ENCODE measurements around the gene NLGN2. TPM values are rescaled to one million over a fixed set of nuclear protein-coding genes. Genes with fewer than 3 reads are reported as not detected.
"Not testable (repeated sequence)": the region's sequence is repeated elsewhere in the genome, so short reads cannot be mapped to it uniquely, and the experiment has no call there.

Gene NLGN2
- polyA plus RNA-seq (ENCODE audit: insufficient read length), result 28.1 TPM
- long read RNA-seq, donor 1, full-length matches to known transcripts, result 4 of 4 reads
- long read RNA-seq, donor 1, partial matches to known transcripts, result 0 of 4 reads
- long read RNA-seq, donor 1, other reads (novel, unspliced or antisense), result 0 of 4 reads
- long read RNA-seq, donor 2, full-length matches to known transcripts, result 2 of 11 reads
- long read RNA-seq, donor 2, partial matches to known transcripts, result 9 of 11 reads
- long read RNA-seq, donor 2, other reads (novel, unspliced or antisense), result 0 of 11 reads
- long read RNA-seq, donor 3, result 0 reads
- long read RNA-seq, donor 4, result 0 reads
- long read RNA-seq, donor 5, full-length matches to known transcripts, result 2 of 2 reads
- long read RNA-seq, donor 5, partial matches to known transcripts, result 0 of 2 reads
- long read RNA-seq, donor 5, other reads (novel, unspliced or antisense), result 0 of 2 reads
- long read RNA-seq, donor 6, full-length matches to known transcripts, result 2 of 2 reads
- long read RNA-seq, donor 6, partial matches to known transcripts, result 0 of 2 reads
- long read RNA-seq, donor 6, other reads (novel, unspliced or antisense), result 0 of 2 reads
- long read RNA-seq, donor 7, full-length matches to known transcripts, result 5 of 10 reads
- long read RNA-seq, donor 7, partial matches to known transcripts, result 0 of 10 reads
- long read RNA-seq, donor 7, other reads (novel, unspliced or antisense), result 5 of 10 reads
- long read RNA-seq, donor 8, full-length matches to known transcripts, result 3 of 19 reads
- long read RNA-seq, donor 8, partial matches to known transcripts, result 16 of 19 reads
- long read RNA-seq, donor 8, other reads (novel, unspliced or antisense), result 0 of 19 reads

DNA sequence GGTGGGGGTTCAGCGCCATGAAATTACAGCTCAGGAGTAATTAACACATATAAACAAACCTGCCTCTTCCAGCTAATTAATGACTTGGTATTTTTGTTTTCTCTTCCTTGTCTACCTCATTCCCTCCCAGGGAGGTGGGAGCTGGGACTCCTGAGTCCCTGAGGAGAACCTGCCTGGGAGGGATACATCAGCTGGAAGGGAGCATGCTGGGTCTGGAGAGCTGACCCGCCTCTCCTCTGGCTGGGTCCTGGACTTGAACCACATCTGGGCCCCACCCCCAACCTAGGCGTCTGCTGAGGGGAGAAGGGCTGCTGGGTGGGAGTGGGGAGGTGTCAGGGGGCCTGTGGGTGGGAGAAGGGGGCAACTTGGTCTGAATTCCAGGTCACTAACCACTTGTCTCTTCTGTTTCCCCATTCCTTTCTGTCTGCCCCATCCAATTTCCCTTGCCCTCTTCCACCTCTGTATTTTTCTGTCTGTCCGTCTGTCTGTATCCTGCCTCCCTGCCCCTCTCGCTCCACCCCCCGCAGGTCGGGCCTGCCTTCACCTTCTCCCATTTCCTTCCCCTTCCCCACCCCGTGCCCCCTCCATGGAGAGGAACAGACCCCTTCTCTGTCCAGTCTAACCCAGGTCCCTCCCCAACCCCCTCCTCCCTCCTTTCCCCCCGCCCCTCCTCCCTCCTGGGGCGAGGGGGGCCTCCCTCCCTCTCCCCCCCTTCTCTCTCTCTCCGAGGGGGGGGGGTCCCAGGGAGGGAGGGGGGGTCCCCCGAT, at the start of gene NLGN2:
Gene NLGN2 (plus strand): TSS at position 361 of the 767 bp plus-strand sequence. CDS start 411 bp downstream, outside the sequence.
- DNase-seq, result no peak

DNA sequence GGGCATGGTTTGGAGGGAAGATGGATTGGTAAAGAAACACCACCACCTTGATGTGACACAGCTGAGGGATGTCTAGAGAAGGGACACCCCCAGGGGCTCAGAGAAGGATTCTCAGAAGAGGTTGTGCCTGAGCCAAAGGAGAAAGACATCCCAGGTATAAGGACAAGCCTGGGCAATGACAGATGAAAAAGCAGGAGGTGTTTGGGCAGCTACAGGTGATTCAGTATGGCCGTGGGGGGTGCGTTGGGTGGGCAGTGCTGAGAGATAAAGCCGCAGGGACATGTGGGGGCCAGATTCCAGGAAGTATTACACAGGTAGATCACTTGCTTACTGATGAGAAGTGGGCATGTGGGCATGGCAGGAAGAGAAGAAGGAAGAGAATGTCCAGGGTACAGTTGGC, 45.7 kb upstream of the NLGN2 start:
- no peak for DNase-seq

DNA sequence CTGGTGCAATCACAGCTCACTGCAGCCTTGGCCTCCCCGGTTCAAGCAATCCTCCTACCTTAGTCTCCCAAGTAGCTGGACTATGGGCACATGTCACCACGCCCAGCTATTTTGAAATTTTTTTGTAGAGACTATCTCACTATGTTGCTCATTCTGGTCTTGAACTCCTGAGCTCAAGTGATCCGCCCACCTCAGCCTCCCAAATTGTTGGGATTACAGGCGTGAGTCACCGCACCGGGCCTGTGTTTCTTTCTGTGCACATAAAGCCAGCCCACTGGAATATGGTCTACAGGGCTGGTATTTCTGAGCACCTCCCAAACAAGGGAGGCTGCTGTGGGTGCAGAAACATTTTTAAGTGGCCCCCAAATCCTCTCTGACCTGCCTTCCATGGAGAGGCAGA, 44.3 kb upstream of the NLGN2 start:
- DNase-seq, result no peak

DNA sequence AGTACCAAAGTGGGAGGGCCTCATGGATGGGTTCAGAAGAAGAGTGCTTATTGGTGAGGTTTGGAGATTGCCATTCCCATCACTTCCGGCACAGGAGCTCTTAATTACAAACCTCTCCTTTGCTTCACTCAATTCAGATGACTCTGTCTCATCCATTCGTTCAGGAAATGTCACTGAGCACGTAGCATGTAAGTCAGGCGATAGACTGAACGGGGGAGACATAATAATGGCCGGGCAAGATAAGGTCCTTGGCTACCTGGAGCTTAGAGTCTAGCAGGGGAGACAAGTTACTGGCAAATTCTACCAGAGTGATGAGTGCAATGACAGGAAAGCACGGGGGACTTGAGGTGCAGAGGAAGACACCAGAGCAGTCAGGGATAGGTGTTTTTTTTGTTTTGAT, 41.7 kb upstream of the NLGN2 start:
- DNase-seq, result not testable (repeated sequence)

DNA sequence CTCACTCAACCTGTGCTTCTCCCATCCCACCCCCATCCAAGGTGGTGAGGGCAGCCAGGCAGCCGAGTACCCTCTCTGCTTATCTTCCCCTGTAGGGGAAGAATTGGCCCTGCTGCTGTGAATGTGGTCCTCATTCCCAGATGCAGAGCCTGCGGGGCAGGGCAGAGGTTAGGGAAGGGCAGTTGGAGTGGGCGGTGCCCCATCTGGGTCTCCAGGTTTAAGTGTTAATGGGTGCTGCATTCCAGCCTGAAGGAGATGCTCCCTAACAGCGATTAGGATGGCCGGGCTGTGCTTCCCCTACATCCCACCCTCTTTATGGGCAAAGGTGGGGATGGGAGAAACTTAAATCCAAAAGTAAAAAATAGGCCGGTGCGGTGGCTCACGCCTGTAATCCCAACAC, 40.6 kb upstream of the NLGN2 start:
- DNase-seq, result no peak

DNA sequence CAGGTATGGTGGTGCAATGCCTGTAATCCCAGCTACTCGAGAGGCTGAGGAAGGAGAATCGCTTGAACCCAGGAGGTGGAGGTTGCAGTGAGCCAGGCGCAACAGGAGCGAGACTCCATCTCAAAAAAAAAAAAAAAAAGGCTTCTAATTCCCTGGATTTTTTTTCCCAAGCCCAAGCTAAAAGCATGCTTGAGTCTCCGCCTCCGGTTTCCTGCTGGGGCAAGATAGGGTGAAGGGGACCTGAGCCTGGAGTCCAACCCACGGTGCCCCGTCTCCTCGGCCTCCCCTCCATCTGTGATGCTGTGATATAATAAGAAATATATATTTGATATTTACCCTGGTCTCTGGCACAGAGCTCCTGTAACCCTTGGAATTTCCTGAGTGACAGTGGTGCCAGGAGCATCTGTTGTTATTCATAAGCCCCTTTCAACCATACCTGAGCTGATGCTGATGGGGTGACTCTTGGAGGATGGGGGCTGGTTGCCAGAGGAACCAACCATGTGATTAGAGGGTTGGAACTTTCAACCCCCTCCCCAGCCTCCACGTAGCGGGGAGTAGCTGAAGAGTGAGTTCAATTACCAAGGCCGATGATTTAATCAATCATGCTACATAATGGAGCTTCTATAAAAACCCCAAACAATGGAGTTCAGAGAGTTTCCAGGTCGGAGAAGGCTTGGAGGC, 39.6 kb upstream of the NLGN2 start:
- DNase-seq, result no peak

DNA sequence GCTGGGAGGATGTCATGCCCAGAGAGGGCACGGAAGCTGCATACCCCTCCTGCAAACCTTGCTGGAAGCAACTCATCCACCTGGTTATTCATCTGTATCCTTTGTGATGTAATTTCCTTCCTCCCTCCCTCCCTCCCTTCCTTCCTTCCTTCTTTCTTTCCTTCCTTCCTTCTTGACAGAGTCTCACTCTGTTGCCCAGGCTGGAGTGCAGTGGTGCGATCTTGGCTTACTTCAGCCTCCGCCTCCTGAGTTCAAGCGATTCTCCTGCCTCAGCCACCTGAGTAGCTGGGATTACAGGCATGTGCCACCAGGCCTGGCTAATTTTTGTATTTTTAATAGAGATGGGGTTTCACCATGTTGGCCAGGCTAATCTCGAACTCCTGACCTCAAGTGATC, 39.0 kb upstream of the NLGN2 start:
- DNase-seq, result not testable (repeated sequence)

DNA sequence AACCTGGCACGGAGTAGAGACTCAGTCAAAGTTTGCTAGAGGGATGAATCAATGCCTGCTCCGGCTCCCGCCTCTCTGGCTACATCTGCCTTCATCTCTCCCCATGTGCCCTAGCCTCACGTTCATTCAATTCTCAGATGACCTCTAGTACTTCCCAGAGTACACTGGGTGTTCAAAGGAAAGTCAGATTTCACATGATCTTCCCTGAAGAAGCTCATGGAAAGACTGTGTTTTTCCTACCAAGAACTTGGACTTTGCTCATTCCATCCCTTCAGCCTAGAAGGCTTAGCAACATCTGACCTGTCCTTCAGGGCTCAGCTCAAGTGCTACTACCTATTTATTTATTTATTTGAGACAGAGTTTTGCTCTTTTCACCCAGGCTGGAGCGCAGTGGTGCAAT, 37.8 kb upstream of the NLGN2 start:
- no peak for DNase-seq

DNA sequence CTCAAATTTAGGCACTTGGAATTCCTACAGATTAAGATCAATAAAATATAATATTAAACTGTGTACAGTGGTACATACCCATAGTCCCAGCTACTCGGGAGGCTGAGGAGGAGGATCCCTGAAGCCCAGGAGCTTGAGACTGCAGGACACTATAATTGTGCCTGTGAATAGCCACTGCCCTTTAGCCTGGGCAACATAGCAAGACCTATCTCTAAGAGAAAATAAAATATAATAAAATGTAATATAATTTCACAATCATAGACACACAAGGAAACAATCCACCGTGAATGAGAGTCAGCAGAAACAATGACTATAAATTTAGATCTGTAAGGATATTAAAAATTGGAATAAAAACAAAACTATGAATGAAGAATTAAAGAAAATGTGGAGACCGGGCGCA, 36.8 kb upstream of the NLGN2 start:
- DNase-seq, result no peak

DNA sequence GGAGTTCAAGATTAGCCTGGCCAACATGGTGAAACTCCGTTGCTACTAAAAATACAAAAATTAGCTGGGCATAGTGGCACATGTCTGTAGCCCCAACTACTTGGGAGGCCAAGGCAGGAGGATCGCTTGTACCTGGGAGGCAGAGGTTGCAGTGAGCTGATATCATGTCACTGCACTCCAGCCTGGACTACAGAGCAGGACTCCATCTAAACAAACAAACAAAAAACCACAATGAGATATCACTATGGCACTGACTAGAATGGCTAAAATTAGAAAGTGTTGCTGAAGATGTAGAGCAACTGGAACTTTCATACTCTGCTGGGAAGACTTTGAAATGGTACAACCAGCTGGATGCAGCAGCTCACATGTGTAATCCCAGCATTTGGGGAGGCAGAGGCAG, 33.3 kb upstream of the NLGN2 start:
- no peak for DNase-seq

DNA sequence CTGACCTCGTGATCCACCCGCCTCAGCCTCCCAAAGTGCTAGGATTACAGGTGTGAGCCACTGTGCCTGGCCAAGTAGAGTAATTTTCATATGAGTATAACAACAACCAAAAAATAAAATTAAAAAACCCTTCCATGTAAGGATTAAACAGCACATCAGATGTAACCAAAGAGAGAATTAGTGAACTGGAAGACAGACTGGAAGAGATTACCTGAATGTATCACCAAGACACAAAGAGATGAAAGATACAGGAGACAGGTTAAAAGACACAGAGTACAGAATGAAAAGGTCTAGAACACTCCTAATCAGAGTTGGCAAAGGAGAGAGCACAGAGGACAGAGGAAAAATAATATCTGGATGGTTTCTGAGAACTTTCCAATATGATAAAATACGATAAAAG, 28.5 kb upstream of the NLGN2 start:
- DNase-seq, result no peak

DNA sequence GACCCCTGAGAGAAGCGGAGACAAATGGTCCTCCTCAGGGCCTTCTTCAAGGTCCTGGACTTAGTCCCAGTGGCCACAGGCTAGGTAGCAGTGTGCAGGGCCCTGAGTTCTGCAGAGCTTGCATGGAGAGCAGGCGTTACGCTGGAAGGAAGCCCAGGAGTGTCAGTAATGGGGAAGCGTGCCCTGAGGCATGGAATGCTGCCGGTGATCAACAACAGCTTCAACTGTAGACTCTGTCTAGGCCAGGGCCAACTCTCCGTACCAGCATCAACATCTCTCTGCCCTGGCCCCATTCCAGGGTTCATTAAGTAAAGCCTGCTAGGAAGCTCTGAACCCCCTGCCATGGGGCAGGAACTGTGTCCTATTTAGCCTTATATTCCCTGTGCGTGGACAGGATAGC, 27.3 kb upstream of the NLGN2 start:
- no peak for DNase-seq

DNA sequence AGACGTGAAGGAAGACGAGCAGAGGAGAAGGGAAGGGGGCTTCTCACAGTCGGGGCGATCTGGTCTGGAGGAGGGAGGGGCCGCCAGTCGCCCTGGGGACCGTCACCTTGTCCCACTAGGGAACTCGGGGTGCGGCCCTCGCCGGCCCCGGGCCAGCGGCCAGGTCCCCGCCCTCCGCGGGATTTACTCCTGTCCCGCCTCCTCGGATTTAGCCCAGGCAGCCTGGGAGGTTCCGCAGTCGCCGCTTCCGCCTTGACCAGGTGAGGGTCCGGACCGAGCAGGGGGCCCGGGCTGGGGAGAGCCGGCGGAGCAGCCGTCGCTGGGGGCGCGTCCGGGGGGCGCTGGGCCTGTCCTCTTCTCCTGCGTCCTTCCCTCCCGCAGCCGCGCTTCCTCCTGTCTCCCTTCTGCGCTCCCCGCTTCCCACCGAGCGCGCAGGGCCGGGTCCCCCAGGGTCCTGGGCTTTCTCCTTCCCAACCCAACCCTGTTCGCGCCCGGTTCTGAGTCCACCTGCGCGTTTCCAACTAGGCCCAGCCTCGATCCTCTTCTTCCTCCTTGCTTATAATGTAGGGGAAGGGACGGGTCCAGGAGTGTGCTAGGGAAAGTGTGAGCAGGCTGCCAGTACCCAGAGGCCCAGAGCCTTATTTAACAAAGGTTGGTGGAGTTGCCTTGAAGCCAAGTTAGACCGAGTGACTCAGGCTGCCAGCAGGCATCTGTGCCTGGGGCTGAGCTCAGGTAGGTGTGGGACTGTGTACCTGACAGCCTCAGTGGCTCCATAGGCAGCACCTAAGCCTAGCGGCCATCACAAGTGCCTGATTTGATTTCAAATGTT, 26.6 kb upstream of the NLGN2 start, which contains the start of gene TNK1:
Gene TNK1 (plus strand): TSS at position 235 of the 829 bp plus-strand sequence. CDS start 1,838 bp downstream, outside the sequence.
- DNase-seq, result peak; percentile 27

DNA sequence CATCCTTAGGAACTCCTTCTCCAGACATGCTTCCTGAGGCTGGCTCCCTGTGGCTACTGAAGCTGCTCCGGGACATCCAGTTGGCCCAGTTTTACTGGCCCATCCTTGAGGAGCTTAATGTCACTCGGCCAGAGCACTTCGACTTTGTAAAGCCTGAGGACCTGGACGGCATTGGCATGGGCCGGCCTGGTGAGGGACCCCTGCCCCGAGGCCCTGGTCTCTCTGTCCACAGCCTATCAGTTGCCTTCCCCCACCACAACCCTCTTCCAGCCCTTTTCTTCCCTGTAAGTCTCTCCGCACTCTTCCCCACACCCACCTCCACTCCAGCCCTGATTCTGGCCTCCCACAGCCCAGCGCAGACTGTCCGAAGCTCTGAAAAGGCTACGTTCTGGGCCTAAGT, 24.7 kb upstream of the NLGN2 start:
- DNase-seq, result no peak

DNA sequence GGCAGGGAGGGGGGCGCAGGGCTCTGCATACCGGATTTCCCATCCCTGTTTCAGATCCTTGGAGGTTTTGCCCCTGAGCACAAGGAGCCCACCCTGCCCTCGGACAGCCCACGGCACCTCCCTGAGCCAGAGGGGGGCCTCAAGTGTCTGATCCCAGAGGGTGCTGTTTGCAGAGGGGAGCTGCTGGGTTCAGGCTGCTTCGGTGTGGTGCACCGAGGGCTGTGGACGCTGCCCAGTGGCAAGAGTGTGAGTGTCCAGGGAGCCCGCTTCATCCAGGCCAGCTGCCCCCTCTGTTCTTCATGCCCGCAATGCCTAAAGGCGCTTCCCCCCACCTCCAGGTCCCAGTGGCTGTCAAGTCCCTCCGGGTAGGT, 24.3 kb upstream of the NLGN2 start:
- DNase-seq, result no peak

DNA sequence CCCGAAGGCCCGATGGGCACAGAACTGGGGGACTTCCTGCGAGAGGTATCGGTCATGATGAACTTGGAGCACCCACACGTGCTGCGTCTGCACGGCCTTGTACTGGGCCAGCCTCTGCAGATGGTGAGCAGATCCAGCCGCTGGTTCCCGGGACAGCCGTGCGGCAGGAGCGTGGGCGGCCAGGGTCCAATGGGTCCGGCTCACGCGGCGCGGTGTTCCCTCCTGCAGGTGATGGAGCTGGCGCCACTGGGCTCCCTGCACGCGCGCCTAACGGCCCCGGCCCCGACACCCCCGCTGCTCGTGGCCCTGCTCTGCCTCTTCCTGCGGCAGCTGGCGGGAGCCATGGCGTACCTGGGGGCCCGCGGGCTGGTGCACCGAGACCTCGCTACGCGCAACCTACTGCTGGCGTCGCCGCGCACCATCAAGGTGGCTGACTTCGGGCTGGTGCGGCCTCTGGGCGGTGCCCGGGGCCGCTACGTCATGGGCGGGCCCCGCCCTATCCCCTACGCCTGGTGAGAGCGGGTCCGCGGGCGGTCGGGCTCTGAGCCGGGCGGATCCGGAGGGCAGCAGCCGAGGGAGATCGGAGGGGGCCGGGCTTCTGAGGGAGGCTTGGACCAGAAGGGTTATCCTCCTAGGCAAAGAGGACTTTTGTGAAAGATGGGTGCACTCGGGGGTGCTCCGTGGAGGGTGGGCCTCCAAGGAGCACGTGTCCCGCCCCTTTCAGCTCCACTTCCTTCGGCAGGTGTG, 23.7 kb upstream of the NLGN2 start:
- DNase-seq, result no peak

DNA sequence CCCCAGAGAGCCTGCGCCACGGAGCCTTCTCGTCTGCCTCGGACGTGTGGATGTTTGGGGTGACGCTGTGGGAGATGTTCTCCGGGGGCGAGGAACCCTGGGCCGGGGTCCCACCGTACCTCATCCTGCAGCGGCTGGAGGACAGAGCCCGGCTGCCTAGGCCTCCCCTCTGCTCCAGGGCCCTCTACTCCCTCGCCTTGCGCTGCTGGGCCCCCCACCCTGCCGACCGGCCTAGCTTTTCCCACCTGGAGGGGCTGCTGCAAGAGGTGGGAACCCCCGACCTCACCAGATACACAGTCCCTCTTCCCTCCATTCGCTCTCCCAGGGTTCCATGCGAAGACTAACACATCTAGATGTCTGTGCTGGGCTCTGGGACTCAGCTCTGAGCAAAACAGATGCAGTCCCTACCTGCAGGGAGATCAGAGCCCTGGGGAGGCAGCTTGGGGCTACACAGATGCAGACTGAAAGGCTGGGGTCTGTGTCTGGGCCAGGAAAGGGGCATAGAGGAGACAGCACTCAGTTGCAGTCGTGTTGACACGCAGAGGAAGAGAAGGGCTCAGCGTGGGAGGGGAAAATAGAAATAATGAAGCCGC, 23.1 kb upstream of the NLGN2 start:
- no peak for DNase-seq

DNA sequence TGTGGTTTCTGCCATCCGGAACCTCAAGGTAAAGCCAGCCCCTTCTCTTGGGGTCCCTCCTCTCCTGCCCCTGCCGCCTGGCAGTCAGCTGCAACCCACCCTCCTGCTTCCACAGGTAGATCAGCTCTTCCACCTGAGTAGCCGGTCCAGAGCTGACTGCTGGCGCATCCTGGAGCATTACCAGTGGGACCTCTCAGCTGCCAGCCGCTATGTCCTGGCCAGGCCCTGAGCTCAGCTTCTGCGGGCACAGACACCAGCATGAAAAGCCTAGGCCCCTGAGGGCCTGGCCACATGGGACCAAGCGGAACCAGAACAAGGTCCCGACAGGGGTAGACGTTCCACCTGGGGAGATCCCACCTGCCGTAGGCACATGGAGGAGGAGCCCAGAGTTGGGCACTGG, 18.8 kb upstream of the NLGN2 start:
- no peak for DNase-seq

Data from left kidney (tissue), 8 donors.